PC-3 (cell line): ENCODE measurements around the gene TMEM106A.
"Not testable (repeated sequence)": the region's sequence is repeated elsewhere in the genome, so short reads cannot be mapped to it uniquely, and the experiment has no call there.

ENCODE experiments used
- EZH2 ChIP-seq: fragments of 300-600 bp; sonication (generic); IDR thresholded peaks from one replicate; pipeline ENCODE4 v1.6.1; 2017; ENCODE audit warnings: antibody characterized with exemption, mild to moderate bottlenecking, low read length; ENCODE audit not compliant: unreplicated experiment
- EZH2phosphoT487 ChIP-seq: fragments of 300-600 bp; sonication (generic); IDR thresholded peaks from 2 replicates; pipeline ENCODE4 v1.6.1; 2018; ENCODE audit warnings: mild to moderate bottlenecking, antibody characterized with exemption, low read length, borderline replicate concordance
- TF ChIP-seq, protein P1 (sequence below): fragments of 300-600 bp; sonication (generic); conservative IDR thresholded peaks from 2 replicates; pipeline ENCODE4 v1.5.1; 2017; ENCODE audit warnings: antibody characterized with exemption, low read depth, mild to moderate bottlenecking, low read length

DNA sequence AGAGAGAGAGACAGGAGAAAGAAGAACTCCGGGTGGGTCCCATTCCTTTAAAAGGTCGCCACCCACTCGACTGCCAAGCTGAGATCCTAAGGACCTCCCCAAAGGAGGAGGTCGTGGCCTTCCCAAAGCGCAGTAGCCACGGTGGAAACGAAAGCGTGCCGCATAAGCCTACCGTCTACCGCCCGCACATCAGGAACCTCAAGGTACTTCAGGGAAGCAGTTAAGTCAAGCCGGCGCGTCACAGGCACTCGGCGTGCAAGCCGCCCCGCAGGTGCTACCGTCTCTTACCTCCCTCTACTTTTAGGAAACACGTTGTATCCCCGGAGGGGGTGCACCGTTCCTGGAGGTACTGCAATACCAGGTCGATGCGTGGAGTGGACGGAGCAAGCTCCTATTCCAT is 27.9 kb downstream of the TMEM106A start:
- TF ChIP-seq, protein P1, sequence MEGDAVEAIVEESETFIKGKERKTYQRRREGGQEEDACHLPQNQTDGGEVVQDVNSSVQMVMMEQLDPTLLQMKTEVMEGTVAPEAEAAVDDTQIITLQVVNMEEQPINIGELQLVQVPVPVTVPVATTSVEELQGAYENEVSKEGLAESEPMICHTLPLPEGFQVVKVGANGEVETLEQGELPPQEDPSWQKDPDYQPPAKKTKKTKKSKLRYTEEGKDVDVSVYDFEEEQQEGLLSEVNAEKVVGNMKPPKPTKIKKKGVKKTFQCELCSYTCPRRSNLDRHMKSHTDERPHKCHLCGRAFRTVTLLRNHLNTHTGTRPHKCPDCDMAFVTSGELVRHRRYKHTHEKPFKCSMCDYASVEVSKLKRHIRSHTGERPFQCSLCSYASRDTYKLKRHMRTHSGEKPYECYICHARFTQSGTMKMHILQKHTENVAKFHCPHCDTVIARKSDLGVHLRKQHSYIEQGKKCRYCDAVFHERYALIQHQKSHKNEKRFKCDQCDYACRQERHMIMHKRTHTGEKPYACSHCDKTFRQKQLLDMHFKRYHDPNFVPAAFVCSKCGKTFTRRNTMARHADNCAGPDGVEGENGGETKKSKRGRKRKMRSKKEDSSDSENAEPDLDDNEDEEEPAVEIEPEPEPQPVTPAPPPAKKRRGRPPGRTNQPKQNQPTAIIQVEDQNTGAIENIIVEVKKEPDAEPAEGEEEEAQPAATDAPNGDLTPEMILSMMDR = not testable (repeated sequence)
- not testable (repeated sequence) for TF ChIP-seq EZH2, EZH2phosphoT487
